Hematopoietic multipotent progenitor cell treated with erythropoietin and hydrocortisone succinate and interleukin-3 and kit ligand, for 15 days (in vitro differentiated cells): ENCODE results near the gene C14orf119.

Source experiments
- DNase-seq: peaks from one replicate; pipeline ENCODE4 v3.0.0-alpha.2; 2015; ENCODE audit warnings: low spot score

Gene C14orf119

GRCh38 chr14:23109769-23110168, 14.5 kb downstream of the C14orf119 start:
- no peak for DNase-seq

GRCh38 chr14:23110579-23111365, 15.5 kb downstream of the C14orf119 start:
- no peak for DNase-seq

DNA sequence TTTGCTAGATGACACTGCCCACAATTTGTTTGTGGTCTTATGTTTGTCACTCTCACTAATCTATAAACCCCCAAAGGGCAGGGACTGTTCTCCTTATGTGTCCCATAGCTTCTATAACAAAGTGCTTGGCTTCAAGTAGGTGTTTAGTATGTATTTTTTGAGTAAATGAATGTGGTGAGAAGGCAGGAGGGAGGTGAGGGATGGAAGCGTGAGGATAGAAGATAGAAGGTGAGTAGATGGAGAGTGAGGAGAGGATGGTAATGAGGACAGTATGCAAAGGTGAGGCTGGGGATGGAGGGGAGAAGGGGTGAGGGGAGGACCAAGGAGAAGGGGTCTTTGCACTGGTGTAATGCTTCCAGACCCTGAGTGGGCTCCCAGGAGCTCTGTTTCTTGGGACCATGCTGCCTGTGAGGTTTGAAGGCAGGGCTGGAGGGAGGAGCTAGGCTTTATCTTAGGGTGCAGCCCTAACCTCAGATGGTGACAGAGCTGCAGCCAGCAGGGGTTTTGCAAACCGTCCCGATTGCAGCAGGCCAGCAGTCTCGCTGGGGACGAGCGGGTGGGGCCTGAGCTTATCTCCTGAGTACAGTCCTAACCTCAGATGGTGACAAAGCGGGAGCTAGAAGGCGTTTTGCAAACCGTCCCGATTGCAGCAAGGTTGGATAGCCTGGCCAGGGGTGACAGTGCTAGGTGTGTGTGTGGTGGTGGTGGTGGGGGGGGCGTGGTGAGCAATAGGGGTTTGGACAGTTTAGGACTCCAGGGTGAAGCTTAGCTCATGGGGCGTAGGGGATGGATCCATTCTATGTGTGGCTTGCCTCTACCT, 17.3 kb downstream of the C14orf119 start:
- DNase-seq, result peak; percentile 88

DNA sequence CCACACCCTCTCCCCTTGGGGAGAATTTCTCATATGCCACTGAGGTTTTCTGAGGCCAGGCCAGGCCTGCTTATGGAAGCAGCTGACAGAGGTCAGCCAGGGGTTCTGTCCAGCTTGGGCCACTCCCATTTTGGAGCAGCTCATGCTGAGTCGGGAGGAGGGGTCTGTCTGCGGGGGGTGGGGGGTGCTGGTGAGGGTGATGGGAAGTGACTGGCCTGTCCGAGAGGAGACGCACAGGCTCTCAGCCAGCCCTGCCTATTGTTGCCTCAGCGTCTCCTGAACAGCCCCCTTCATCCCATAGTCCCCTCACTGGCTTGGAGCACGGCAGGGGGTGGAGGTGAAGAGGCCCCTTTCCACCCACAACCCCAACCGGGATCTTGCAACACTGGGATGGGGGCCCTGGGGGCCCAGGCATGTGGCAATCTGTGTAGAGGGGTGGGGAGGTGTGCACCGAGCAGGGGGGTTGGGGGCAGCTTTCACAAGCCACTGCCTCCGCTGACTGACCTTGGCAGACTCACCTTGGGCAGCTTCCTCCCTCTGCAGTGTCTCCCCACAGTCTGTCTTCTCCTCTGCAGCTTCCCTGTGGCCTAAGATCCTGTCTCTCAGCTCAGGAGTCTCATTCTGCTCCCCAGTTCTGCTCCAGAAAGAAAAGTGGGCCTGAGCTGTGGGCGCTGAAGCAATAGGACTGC, 18.3 kb downstream of the C14orf119 start:
- no peak for DNase-seq

DNA sequence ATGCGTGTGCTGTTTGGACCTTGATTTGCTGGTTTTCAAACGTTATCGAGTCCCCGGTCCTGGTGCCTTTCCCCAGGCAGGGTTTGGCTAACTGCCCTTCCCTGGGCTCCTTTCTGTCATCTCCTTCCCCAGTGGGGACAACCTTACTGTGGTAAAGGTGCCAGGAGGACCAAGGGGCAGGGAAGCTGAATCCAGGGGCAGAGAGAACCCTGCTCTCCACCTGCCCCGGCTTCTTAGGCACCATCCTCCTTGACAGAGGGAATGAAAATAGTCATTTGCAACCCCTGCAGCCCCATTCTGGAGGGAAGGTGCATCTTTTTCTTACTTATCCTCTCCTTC, 18.8 kb downstream of the C14orf119 start:
- DNase-seq, result no peak

DNA sequence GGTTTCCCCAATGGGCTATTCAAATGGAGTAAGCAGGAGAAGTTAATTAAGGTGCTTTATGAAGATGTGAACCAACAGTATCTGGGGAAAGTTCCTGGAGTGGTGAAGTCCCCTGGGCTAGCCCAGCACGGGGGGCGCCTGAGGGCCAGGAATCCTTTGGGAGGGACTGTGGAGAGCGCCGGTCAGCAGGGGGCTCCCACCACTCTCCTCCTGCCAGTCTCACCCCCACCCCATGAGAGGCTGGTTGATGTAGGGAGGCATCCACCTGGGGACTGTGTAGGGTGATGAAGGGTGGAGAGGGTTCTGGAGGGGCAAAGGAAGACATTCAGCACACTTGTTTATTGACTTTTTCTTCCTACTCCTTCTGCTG, 19.3 kb downstream of the C14orf119 start:
- no peak for DNase-seq

DNA sequence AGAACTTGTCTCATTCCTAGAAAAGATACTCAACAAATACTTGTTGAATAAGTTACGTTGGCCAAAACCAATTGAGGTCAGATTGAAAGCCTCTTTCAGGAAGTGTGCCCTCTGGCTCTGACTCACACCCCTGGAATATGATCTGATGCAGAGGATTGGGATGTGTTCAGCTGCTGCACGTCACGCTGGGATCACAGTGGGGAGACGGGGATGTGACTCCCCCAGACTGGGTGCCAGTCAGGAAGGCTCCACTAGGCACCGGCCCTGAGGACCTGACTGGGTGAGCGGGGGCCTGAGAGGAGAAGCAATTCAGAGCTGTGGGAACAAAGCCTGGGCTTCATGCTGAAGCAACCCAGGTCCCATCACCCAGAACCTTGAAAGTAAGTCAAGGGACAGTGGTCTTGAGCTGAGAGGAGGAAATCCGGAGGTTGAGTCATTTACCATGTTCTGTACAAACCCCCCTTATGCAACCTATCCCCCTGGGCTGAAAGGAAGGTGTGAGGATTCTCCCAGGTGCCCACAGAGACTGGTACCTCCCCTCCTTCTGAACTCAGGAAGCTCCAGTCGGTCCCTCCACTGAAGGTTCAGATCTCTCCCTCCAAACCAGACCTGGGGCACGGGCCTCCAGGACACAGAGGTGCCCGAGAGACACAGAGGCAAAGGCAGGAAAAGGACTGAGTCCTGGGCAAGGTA, 19.9 kb downstream of the C14orf119 start:
- DNase-seq, result no peak

DNA sequence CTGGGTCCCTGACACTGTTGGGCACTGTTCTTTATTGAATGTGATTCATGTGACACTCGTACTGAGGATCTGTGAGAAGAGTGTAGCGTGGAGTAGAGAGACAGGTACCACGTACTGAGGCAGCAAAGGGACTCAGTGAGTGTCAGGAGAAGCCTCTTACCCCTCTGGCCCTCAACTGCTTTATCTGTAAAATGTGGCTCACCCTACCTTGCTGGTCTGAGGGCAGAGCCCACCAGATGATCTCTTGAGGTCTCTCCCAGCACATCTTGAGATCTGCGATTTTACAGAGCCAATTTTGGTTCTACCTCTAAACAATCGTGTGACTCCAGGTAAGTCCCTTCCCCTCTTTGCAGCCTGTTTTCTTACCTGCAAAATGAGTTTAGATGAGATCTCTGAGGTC, 20.6 kb downstream of the C14orf119 start:
- DNase-seq, result no peak

DNA sequence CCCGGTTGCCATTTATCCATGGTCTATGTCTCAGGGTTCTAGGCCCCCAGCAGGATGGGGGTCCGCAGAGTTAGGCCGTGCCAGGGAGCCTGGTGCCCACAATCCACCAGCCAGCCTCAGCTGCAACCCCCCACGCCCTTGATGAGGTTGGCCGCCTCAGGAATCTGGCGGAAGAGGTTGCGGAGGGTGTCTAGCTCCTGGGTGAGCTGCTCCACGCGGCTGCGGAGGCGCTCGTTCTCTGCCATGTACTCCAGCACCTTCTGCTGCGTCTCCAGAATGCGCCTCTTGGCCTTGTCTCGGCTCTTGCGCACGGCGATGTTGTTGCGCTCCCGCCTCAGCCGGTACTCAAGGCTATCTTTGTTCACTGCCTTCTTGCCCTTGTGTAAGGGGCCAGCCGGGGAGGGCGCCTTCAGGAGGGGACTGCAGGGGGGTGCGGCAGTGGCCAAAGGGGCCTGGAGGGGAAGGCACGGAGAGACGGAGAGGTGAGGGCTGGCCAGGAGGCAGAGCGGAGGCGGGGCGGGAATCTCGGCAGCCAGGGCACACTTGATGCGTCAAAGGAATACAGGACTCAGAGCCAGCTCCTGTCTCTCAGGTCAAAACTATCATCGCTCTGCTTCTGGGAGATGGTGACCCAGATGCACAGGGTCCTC, 22.2 kb downstream of the C14orf119 start:
- DNase-seq, result no peak

GRCh38 chr14:23118506-23119362, 23.4 kb downstream of the C14orf119 start, which contains the start of gene CEBPE:
CEBPE (minus strand) TSS chr14:23119255; CDS start chr14:23119091, 164 bp downstream.
- no peak for DNase-seq

GRCh38 chr14:23119363-23120327, 24.3 kb downstream of the C14orf119 start:
- DNase-seq, result no peak

DNA sequence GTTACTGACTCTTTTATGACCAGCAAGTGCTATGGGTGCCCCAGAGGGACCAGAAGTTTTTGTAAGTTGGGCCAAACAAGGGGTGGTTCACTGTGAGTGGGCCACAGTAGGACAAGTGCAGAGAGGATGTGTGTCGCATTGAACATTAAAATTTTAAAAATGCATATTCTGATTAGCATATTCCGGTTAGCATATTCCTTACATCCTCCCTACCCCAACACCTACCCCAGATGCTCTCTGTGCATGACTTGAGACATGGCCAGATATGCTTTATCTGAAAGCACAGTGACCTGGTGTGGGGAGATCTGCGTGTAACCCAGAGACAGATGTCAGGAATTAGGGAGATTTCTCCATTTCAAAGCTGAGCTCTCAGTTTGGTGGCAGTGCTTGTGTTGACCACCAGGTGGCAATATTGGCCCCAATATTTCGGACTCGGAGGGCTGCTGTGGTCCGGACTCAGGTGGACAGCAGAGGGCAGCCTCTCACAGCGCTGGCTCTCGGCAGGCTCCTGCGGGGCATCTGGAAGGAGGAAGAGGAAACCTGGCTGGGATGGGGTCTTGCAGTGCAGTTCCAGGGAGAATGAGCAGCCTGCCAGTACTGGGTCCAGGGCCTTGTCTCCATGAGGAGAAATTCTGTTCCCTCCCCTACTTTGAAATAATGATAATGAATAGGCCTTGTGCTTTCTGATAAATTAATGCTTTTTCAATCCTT, 25.4 kb downstream of the C14orf119 start:
- DNase-seq, result peak; percentile 91

GRCh38 chr14:23121361-23121771, 26.1 kb downstream of the C14orf119 start:
- DNase-seq, result no peak

DNA sequence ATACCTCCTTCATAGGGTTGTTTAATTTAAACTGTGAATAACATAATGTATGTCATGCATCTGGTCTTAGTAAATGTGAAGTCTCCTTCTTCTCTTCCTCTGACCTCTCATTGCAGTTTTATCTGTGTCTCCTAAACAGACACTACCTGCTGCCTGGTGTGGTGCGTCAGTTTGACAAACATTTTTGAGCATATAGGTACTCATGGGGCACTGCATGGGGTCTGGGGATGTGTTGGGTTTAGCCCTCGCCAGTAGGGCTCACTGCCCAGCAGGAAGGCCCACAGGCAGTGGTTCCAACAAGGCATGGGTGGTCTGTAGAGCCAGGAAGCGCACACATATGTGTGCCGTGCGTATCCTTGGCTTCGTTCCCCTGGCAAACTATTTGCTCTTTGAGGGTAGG, 26.8 kb downstream of the C14orf119 start:
- no peak for DNase-seq

DNA sequence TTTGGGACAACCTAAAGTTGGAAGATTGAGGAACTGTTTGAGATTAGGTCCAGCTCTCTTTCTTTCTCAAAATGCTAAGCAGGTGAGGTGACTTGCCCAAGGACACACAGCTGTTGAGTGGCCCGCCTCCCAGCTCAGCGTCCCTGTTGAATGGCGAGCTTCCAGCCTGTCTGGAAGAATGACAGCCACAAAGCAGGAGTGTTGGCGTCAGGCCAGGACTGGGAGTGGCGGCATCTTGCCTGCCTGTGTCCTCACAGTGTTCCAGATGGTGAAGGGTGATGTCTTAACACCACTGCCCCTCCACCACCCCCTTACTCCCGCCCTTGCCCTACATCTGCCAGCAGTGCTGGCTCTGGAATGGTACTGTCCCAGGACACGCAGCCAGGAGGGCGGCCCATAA, 28.1 kb downstream of the C14orf119 start:
- peak; percentile 53 for DNase-seq

GRCh38 chr14:23124337-23124954, 29.1 kb downstream of the C14orf119 start:
- no peak for DNase-seq

GRCh38 chr14:23125011-23125410, 29.7 kb downstream of the C14orf119 start:
- no peak for DNase-seq

GRCh38 chr14:23125933-23126524, 30.7 kb downstream of the C14orf119 start:
- no peak for DNase-seq
